Neural cell (in vitro differentiated cells): ENCODE data around the gene TMA7B. TPM values are rescaled to one million over a fixed set of nuclear protein-coding genes. Genes with fewer than 3 reads are reported as not detected.

Source experiments
- H2AFZ ChIP-seq: fragments of 200-600, 300-800 bp; sonication (generic), shearing (Covaris generic); 2 replicates; pipeline ENCODE4 v1.6.0; 2014; ENCODE audit warnings: low read depth, mild to moderate bottlenecking, antibody characterized with exemption, low read length, moderate library complexity
- H3F3A ChIP-seq: fragments of 200-600 bp; shearing (Covaris generic); 2 replicates; pipeline ENCODE4 v1.6.1; 2016; ENCODE audit warnings: mild to moderate bottlenecking, moderate library complexity, mixed read lengths, antibody characterized with exemption, low read length; ENCODE audit not compliant: insufficient read depth, poor library complexity, severe bottlenecking
- H3K27ac ChIP-seq: fragments of 200-600, 300-800 bp; sonication (generic), shearing (Covaris generic); 2 replicates; pipeline ENCODE4 v1.5.1; 2014; ENCODE audit warnings: mild to moderate bottlenecking, low read length, moderate library complexity
- H3K27me3 ChIP-seq: fragments of 300-800, 200-600 bp; sonication (generic), shearing (Covaris generic); 2 replicates; pipeline ENCODE4 v1.6.0; 2014; ENCODE audit warnings: mild to moderate bottlenecking, low read depth, low read length, moderate library complexity; ENCODE audit not compliant: insufficient read depth
- H3K36me3 ChIP-seq: fragments of 300-800, 200-600 bp; sonication (generic), shearing (Covaris generic); 2 replicates; pipeline ENCODE4 v1.5.1; 2014; ENCODE audit warnings: mild to moderate bottlenecking, antibody characterized with exemption, low read length, moderate library complexity; ENCODE audit not compliant: insufficient read depth
- H3K4me2 ChIP-seq: fragments of 300-800, 200-600 bp; sonication (generic), shearing (Covaris generic); 2 replicates; pipeline ENCODE4 v1.6.0; 2014; ENCODE audit warnings: mild to moderate bottlenecking, low read length
- H3K4me3 ChIP-seq: fragments of 300-800, 200-600 bp; sonication (generic), shearing (Covaris generic); 2 replicates; pipeline ENCODE4 v1.5.1; 2014; ENCODE audit warnings: mild to moderate bottlenecking, low read length, moderate library complexity
- H3K79me2 ChIP-seq: fragments of 200-600 bp; shearing (Covaris generic); replicated peaks from 2 replicates; pipeline ENCODE4 v1.6.0; 2014; ENCODE audit warnings: mild to moderate bottlenecking, low read length, moderate library complexity; ENCODE audit not compliant: insufficient read depth
- H3K9ac ChIP-seq: fragments of 300-800, 200-600 bp; sonication (generic), shearing (Covaris generic); 2 replicates; pipeline ENCODE4 v1.6.1; 2016; ENCODE audit warnings: mild to moderate bottlenecking, low read length, mixed read lengths
- H3K9me2 ChIP-seq: fragments of 200-600 bp; shearing (Covaris generic); 2 replicates; pipeline ENCODE4 v1.6.1; 2016; ENCODE audit warnings: mild to moderate bottlenecking, low read length, mixed read lengths; ENCODE audit not compliant: insufficient read depth
- H3K9me3 ChIP-seq: fragments of 200-600, 300-800 bp; sonication (generic), shearing (Covaris generic); 2 replicates; pipeline ENCODE4 v1.6.1; 2016; ENCODE audit warnings: mild to moderate bottlenecking, mixed run types, low read length, moderate library complexity, mixed read lengths
- H4K20me1 ChIP-seq: fragments of 200-600 bp; shearing (Covaris generic); 2 replicates; pipeline ENCODE4 v1.6.1; 2016; ENCODE audit warnings: mild to moderate bottlenecking, mixed run types; ENCODE audit not compliant: insufficient read depth
- CTCF ChIP-seq: fragments of 450-650 bp; IDR thresholded peaks from 2 replicates; pipeline ENCODE4 v1.5.1; 2014; ENCODE audit warnings: antibody characterized with exemption, mild to moderate bottlenecking, moderate library complexity; ENCODE audit not compliant: poor library complexity, severe bottlenecking
- EP300 ChIP-seq: fragments of 450-650 bp; conservative IDR thresholded peaks from 2 replicates; pipeline ENCODE4 v1.6.1; 2014; ENCODE audit warnings: antibody characterized with exemption, mild to moderate bottlenecking, moderate library complexity; ENCODE audit not compliant: poor library complexity, severe bottlenecking
- EZH2 ChIP-seq: fragments of 200-600, 300-800 bp; shearing (Covaris generic), sonication (generic); IDR thresholded peaks from 2 replicates; pipeline ENCODE4 v1.6.1; 2014; ENCODE audit warnings: antibody characterized with exemption, low read length, borderline replicate concordance, mild to moderate bottlenecking; ENCODE audit not compliant: insufficient read depth, poor library complexity, severe bottlenecking
- MXI1 ChIP-seq: fragments of 450-650 bp; conservative IDR thresholded peaks from 2 replicates; pipeline ENCODE4 v1.6.1; 2014; ENCODE audit warnings: antibody characterized with exemption, mild to moderate bottlenecking; ENCODE audit not compliant: poor library complexity, severe bottlenecking
- POLR2AphosphoS5 ChIP-seq: IDR thresholded peaks from 2 replicates; pipeline ENCODE4 v1.6.1; 2012
- RAD21 ChIP-seq: fragments of 450-650 bp; conservative IDR thresholded peaks from 2 replicates; pipeline ENCODE4 v1.6.1; 2014; ENCODE audit warnings: antibody characterized with exemption, mild to moderate bottlenecking, moderate library complexity
- REST ChIP-seq: IDR thresholded peaks from 2 replicates; pipeline ENCODE4 v1.6.1; 2012; ENCODE audit warnings: borderline replicate concordance
- SMC3 ChIP-seq: fragments of 450-650 bp; conservative IDR thresholded peaks from 2 replicates; pipeline ENCODE4 v1.6.1; 2014; ENCODE audit warnings: antibody characterized with exemption, mild to moderate bottlenecking, moderate library complexity; ENCODE audit not compliant: poor library complexity
- TAF1 ChIP-seq: IDR thresholded peaks from 2 replicates; pipeline ENCODE4 v1.6.1; 2012; ENCODE audit warnings: low read depth
- polyA plus RNA-seq: library from polyadenylated mRNA; depleted of rRNA; stranded (reverse); fragments of >200 nt; gene quantifications from 2 replicates; pipeline ENCODE4 v1.2.3, GENCODE V29; 2014

The TMA7B gene
- polyA plus RNA-seq, 1 donor from 2014 or later = not detected

- Histone ChIP-seq H3K9me3 (no peaks in the 10 kb centered on the region), H4K20me1 (no peaks in the 10 kb centered on the region), H3K9ac (no peak overlapping the region), H2AFZ (no peak overlapping the region), H3F3A (no peaks in the 10 kb centered on the region), H3K9me2 (no peaks in the 10 kb centered on the region), H3K27ac (no peak overlapping the region), H3K4me2 (no peak overlapping the region), H3K4me3 (no peak overlapping the region), H3K27me3 (peaks cover 14% of the 10 kb centered on the region), H3K36me3 (no peaks in the 10 kb centered on the region), H3K79me2 (no peaks in the 10 kb centered on the region)
- TF ChIP-seq EP300 (no peak), SMC3 (no peak), POLR2AphosphoS5 (no peak), EZH2 (no peak), CTCF (no peak), MXI1 (no peak)
Measured at GRCh38 chr22:39989633-39990032, 29.4 kb downstream of the TMA7B start.

GRCh38 chr22:39990686-39991085 is 30.5 kb downstream of the TMA7B start:
- Histone ChIP-seq H2AFZ (no peak overlapping the region), H3K27me3 (peaks cover 23% of the 10 kb centered on the region), H3K79me2 (no peaks in the 10 kb centered on the region), H3K9ac (no peak overlapping the region), H3K27ac (no peak overlapping the region), H3K36me3 (no peaks in the 10 kb centered on the region), H3K9me2 (no peaks in the 10 kb centered on the region), H4K20me1 (no peaks in the 10 kb centered on the region), H3F3A (no peaks in the 10 kb centered on the region), H3K9me3 (no peaks in the 10 kb centered on the region), H3K4me2 (no peak overlapping the region), H3K4me3 (no peak overlapping the region)
- no peak for TF ChIP-seq EP300
- no peak for TF ChIP-seq EZH2
- TF ChIP-seq TAF1 = no peak
- no peak for TF ChIP-seq POLR2AphosphoS5
- no peak for TF ChIP-seq RAD21
- TF ChIP-seq CTCF = no peak
- TF ChIP-seq MXI1 = no peak
- no peak for TF ChIP-seq SMC3
- TF ChIP-seq REST = no peak
